Esophagus squamous epithelium (tissue), 5 donors: ENCODE data around the gene CABLES1. TPM values are rescaled to one million over a fixed set of nuclear protein-coding genes. Genes with fewer than 3 reads are reported as not detected.
"Not testable (repeated sequence)": the region's sequence is repeated elsewhere in the genome, so short reads cannot be mapped to it uniquely, and the experiment has no call there.

Source experiments
- DNase-seq: peaks from one replicate; lab custom pipeline; 2025; lab: John Stamatoyannopoulos, UW
- H3K27ac ChIP-seq, 4 donors: fragments of 200-600 bp; sonication (generic); one replicate each; pipeline ENCODE4 v1.5.1; 2016 to 2019; ENCODE audit warnings: mild to moderate bottlenecking in 1 of 4
- H3K27me3 ChIP-seq, 4 donors: fragments of 200-600 bp; sonication (generic); 1 replicate in 3 of 4; 2 replicates in 1 of 4; pipeline versions ENCODE4 v1.5.1 to v1.6.0; 2017 to 2021; ENCODE audit warnings: antibody characterized with exemption in 1 of 4
- H3K36me3 ChIP-seq, 3 donors: fragments of 200-600 bp; sonication (generic); one replicate each; pipeline ENCODE4 v1.5.1; 2016 to 2019
- H3K4me1 ChIP-seq, 3 donors: fragments of 200-600 bp; sonication (generic); one replicate each; pipeline ENCODE4 v1.5.1; 2017 to 2019
- H3K4me3 ChIP-seq, 4 donors: fragments of 200-600 bp; sonication (generic); 1 replicate in 3 of 4; 2 replicates in 1 of 4; pipeline ENCODE4 v1.5.1; 2016 to 2019; ENCODE audit warnings: mild to moderate bottlenecking in 2 of 4, moderate library complexity in 1 of 4
- H3K9me3 ChIP-seq, 3 donors: fragments of 200-600 bp; sonication (generic); one replicate each; pipeline ENCODE4 v1.5.1; 2016 to 2019
- POLR2A ChIP-seq, 4 donors: fragments of 450-650 bp; IDR thresholded peaks; one replicate each; pipeline ENCODE4 v1.6.1; 2017; ENCODE audit warnings: antibody characterized with exemption in 4 of 4, mild to moderate bottlenecking in 4 of 4, moderate library complexity in 3 of 4
- WGBS, 2 donors: methylation state at CpG; one replicate each; pipeline ENCODE4 v1.1.5; 2018; 5-methylcytosine and 5-hydroxymethylcytosine counted together
- intact Hi-C: fragments of 100-400 bp; cut with DNase I; formaldehyde crosslinking; loops from one replicate; pipeline ENCODE4 v1.15.0; 2022
- total RNA-seq, 4 donors: library from RNA; depleted of rRNA; stranded (reverse); fragments of >200 nt; gene quantifications; one replicate each; pipeline ENCODE4 v1.1.0, GENCODE V29; 2016
- TF ChIP-seq, protein P1 (sequence below), 6 experiments: fragments of 450-650 bp in 4 of 6; fragments of 200-600 bp in 2 of 6; sonication (generic) in 2 of 6; IDR thresholded peaks; one replicate each; pipeline ENCODE4 v1.5.1; 2016 to 2019; ENCODE audit warnings: antibody characterized with exemption in 6 of 6, mild to moderate bottlenecking in 4 of 6, moderate library complexity in 4 of 6
- donor health status: DM: yes; HTN: yes; CAD: no.

The CABLES1 gene
- total RNA-seq, 4 donors from 2014 or later, result 4.4 to 9.9 (median 8.5) TPM

DNA sequence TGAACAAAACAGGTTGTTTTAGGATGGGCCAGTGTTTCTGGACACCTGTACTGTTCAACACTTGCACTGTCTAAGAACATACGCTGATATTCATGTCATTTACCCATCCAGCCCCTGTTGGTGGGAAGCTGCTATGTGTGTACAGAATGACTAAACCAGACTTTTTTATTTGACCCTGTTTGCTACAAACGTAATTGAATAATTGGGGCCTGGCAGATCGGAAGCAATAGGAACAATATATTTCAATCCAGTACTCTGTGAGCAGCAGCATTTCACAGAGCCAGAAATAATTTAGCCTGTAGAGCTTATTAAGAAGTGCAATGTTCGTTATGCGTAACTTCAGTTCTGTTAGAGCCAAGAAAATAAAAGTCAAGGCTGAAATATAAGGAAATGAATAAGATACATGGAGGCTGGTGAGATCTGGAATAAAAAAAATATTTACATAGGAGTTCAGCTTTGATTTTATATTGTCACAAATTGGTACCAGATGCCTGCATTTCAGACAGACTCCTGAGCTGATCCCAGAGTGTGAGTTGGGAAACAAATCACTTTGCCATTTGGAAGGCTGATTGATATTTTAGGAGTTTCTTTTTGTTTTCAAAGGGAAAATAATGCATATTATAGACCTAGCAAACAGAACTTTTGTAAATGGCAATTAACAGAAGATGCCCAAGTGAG, 19.7 kb downstream of the CABLES1 start:
- Histone ChIP-seq H3K9me3 (no peaks in the 10 kb centered on the region), H3K4me1 (peaks cover 0 to 37% (median 0%) of the 10 kb centered on the region in 3 donors), H3K36me3 (no peaks in the 10 kb centered on the region), H3K27ac (peak overlapping the region in 1 of 4 donors; percentile 26), H3K27me3 (no peaks in the 10 kb centered on the region), H3K4me3 (no peak overlapping the region)
- intact Hi-C loops, result no loop called here
- TF ChIP-seq, protein P1, sequence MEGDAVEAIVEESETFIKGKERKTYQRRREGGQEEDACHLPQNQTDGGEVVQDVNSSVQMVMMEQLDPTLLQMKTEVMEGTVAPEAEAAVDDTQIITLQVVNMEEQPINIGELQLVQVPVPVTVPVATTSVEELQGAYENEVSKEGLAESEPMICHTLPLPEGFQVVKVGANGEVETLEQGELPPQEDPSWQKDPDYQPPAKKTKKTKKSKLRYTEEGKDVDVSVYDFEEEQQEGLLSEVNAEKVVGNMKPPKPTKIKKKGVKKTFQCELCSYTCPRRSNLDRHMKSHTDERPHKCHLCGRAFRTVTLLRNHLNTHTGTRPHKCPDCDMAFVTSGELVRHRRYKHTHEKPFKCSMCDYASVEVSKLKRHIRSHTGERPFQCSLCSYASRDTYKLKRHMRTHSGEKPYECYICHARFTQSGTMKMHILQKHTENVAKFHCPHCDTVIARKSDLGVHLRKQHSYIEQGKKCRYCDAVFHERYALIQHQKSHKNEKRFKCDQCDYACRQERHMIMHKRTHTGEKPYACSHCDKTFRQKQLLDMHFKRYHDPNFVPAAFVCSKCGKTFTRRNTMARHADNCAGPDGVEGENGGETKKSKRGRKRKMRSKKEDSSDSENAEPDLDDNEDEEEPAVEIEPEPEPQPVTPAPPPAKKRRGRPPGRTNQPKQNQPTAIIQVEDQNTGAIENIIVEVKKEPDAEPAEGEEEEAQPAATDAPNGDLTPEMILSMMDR (IDR thresholded peaks at IDR 0.05), result no peak
- TF ChIP-seq POLR2A (IDR thresholded peaks at IDR 0.05), result no peak
- DNase-seq, result no peak
- 80 to 85% methylated on average over 5 of the region's 5 CpGs for WGBS, 2 donors

DNA sequence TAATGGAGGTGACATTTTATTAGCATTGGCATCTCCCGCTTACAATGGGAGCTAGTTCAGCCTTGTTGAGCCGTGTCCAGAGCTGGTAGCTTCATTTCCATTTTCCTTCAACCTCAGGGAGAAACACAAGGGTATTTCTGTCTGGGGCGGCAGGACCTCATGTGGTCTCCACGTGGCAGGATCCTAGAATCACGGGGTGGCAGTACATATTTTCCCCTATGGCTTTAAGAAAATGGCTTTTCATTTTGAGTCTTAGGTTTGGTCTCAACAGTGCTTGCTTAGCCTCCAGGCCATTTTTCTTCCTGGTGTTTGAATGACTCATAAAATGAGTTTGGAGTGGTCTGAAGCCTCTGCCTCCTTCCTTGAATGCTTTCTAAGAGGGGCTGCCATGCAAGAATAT, 20.3 kb downstream of the CABLES1 start:
- intact Hi-C loops, result no loop called here
- TF ChIP-seq, protein P1 (IDR thresholded peaks at IDR 0.05), result no peak
- no peak for TF ChIP-seq POLR2A (IDR thresholded peaks at IDR 0.05)
- no peaks in the 10 kb centered on the region for H3K36me3 ChIP-seq

DNA sequence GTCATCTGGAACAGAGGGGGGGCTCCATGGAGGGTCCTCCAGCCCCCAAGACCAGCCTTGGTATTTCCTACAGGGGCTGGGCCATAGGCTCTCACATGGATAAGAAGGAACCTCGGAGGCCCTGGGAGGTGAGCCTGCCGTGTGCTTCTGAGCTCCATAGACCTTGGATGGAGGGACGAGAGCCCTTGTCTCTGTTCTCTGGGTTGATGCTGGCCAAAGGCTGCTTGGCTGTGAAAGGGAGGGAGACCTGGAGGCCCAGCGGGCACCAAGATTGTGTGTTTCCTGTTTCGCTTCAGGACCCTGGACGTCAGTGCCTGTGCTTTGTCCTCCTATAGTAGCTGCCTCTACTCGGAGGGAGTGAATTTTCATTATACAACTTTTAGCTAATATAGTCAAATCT, 20.8 kb downstream of the CABLES1 start:
- intact Hi-C loops, result no loop called here
- no peaks in the 10 kb centered on the region for H3K27me3 ChIP-seq
- H3K27ac ChIP-seq, result no peak overlapping the region
- H3K9me3 ChIP-seq, result no peaks in the 10 kb centered on the region
- no peak for DNase-seq
- 89% methylated on average over 7 of the region's 7 CpGs for WGBS, 2 donors
- H3K4me1 ChIP-seq, result peaks cover 0 to 37% (median 0%) of the 10 kb centered on the region in 3 donors
- H3K36me3 ChIP-seq, result no peaks in the 10 kb centered on the region
- TF ChIP-seq POLR2A (IDR thresholded peaks at IDR 0.05), result no peak
- TF ChIP-seq, protein P1 (IDR thresholded peaks at IDR 0.05), result no peak
- H3K4me3 ChIP-seq, result no peak overlapping the region

More for the DNA sequence above, 20.3 kb downstream of the CABLES1 start:
- no peaks in the 10 kb centered on the region for H3K9me3 ChIP-seq
- DNase-seq, result no peak
- no peaks in the 10 kb centered on the region for H3K27me3 ChIP-seq
- 21 to 61% methylated on average over 5 of the region's 5 CpGs for WGBS, 2 donors
- peak overlapping the region in 1 of 4 donors; percentile 26 for H3K27ac ChIP-seq
- H3K4me1 ChIP-seq, result peaks cover 0 to 37% (median 0%) of the 10 kb centered on the region in 3 donors
- no peak overlapping the region for H3K4me3 ChIP-seq

DNA sequence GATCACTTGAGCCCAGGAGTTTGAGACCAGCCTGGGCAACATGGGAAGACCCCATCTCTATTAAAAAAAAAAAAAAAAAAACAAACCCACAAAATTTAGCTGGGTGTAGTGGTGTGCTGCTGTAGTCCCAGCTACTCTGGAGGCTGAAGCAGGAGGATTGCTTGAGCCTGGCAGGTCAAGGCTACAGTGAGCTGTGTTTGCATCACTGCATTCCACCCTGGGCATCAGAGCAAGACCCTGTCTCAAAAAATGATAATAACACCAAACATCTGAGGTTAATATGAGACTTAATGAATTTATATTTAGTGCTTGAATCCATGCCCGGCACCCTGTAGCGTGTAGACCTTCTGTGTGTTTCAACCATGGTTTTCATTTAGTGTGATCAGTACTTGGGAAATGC, 22.8 kb downstream of the CABLES1 start:
- DNase-seq, result no peak
- Histone ChIP-seq H3K4me1 (peaks cover 0 to 37% (median 0%) of the 10 kb centered on the region in 3 donors), H3K36me3 (no peaks in the 10 kb centered on the region), H3K4me3 (no peak overlapping the region), H3K9me3 (no peaks in the 10 kb centered on the region), H3K27me3 (no peaks in the 10 kb centered on the region), H3K27ac (no peak overlapping the region)
- WGBS, 2 donors, result 69 to 94% methylated on average over 2 of the region's 2 CpGs
- intact Hi-C loops, result no loop called here
- TF ChIP-seq, protein P1 (IDR thresholded peaks at IDR 0.05), result no peak

DNA sequence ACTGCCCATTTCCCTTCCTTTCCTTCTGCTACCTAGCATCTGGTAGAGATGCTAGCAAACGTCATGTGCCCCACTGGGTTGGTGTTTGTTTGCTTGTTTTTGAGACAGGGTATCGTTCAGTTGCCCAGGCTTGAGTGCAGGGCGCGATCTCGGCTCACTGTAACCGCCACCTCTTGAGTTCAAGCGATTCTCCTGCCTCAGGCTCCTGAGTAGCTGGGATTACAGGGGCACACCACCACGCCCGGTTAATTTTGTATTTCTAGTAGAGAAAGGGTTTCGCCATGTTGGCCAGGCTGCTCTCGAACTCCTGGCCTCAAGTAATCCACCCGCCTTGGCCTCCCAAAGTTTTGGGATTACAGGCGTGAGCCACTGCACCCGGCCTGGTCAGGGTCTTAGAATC, 23.6 kb downstream of the CABLES1 start:
- H3K9me3 ChIP-seq, H3K27me3 ChIP-seq, DNase-seq, H3K4me3 ChIP-seq, intact Hi-C loops, H3K36me3 ChIP-seq: not testable (repeated sequence)
- peak overlapping the region in 1 of 4 donors; percentile 33 for H3K27ac ChIP-seq
- peaks cover 0 to 31% (median 0%) of the 10 kb centered on the region in 3 donors for H3K4me1 ChIP-seq
- WGBS, 2 donors, result 83 to 91% methylated on average over 14 of the region's 14 CpGs
